Measurements from ENCODE around the gene DENND1A. TPM values are rescaled to one million over a fixed set of nuclear protein-coding genes. Genes with fewer than 3 reads are reported as not detected.

DENND1A gene
- total RNA-seq, 1 donor from 2014 or later = 13.9 TPM

DNA sequence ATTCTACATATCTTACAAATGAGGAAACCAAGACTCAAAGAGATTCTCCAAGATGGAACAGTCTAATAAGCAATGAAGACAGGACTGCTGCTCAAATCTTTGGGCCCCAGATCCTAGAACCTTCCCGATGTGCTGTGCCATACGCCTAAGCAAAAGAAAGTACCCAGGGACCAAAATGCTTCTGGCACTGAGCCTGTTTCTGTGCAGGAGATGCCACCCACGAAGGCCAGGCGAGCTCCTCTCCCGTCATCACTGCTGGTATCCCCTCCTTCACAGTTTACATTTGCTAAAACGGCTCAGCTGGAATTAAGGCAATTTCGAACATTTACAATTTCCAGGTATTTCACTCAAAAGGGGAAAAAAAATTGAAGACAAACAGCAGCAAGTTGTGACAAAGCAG lies 277.5 kb downstream of the DENND1A start:
- DNase-seq = no peak
- H3K4me1 Mint-ChIP-seq (ENCODE audit: low read depth, unreplicated experiment) = peaks cover 2% of the 10 kb centered on the region
- TF ChIP-seq, protein P1, sequence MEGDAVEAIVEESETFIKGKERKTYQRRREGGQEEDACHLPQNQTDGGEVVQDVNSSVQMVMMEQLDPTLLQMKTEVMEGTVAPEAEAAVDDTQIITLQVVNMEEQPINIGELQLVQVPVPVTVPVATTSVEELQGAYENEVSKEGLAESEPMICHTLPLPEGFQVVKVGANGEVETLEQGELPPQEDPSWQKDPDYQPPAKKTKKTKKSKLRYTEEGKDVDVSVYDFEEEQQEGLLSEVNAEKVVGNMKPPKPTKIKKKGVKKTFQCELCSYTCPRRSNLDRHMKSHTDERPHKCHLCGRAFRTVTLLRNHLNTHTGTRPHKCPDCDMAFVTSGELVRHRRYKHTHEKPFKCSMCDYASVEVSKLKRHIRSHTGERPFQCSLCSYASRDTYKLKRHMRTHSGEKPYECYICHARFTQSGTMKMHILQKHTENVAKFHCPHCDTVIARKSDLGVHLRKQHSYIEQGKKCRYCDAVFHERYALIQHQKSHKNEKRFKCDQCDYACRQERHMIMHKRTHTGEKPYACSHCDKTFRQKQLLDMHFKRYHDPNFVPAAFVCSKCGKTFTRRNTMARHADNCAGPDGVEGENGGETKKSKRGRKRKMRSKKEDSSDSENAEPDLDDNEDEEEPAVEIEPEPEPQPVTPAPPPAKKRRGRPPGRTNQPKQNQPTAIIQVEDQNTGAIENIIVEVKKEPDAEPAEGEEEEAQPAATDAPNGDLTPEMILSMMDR (IDR thresholded peaks at IDR 0.05; ENCODE audit: partially characterized antibody, unreplicated experiment) = no peak
- H3K9me3 Mint-ChIP-seq (ENCODE audit: unreplicated experiment) = peaks cover 2% of the 10 kb centered on the region
- H3K27ac Mint-ChIP-seq (ENCODE audit: unreplicated experiment) = no peak overlapping the region
- no peaks in the 10 kb centered on the region for H3K36me3 Mint-ChIP-seq (ENCODE audit: unreplicated experiment)
- no peak overlapping the region for H3K4me3 Mint-ChIP-seq (ENCODE audit: unreplicated experiment)
- peaks cover 2% of the 10 kb centered on the region for H3K27me3 Mint-ChIP-seq (ENCODE audit: unreplicated experiment)

DNA sequence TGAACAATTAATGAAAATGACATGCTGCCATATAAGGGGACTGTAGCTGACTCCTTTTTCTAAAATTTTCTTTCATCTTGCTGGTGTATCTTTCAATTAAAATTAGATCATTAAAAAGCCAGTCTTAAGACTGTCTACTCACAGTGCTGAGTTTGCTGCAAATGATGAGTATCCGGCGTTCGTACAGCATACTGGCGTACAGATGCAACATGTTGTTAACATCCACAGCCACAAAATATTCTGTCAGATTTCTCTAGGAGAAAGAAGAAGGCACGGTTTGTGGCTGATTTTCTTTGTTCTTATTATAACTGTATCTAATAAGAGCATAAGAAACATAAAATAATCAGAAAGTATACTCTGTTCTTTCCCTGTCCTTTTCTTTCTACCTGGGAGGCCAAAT lies 278.1 kb downstream of the DENND1A start:
- Mint-ChIP-seq H3K36me3 (ENCODE audit: unreplicated experiment) (no peaks in the 10 kb centered on the region), H3K9me3 (ENCODE audit: unreplicated experiment) (peaks cover 2% of the 10 kb centered on the region), H3K27me3 (ENCODE audit: unreplicated experiment) (peaks cover 2% of the 10 kb centered on the region), H3K27ac (ENCODE audit: unreplicated experiment) (no peak overlapping the region), H3K4me3 (ENCODE audit: unreplicated experiment) (no peak overlapping the region), H3K4me1 (ENCODE audit: low read depth, unreplicated experiment) (peaks cover 2% of the 10 kb centered on the region)
- no peak for DNase-seq
- TF ChIP-seq, protein P1 (IDR thresholded peaks at IDR 0.05; ENCODE audit: partially characterized antibody, unreplicated experiment) = no peak

DNA sequence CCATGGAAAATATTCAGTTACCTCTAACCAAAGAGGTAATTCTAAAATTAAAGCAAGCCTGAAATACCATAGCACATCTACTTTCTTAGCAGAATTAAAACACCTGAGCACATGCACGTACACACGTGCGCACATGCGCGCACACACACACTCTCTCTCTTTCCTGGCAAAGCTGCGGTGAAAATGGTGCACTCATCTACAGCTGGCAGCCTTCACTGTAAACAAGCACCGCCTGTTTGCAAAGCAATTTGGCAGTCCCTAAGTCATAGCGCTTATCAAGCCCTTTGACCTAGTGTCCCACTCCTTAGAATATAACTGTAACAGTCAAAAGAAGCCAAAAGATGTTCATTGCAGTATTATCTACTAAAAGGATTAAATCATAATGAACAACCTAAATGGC lies 278.7 kb downstream of the DENND1A start:
- no peak overlapping the region for H3K4me3 Mint-ChIP-seq (ENCODE audit: unreplicated experiment)
- peaks cover 2% of the 10 kb centered on the region for H3K27me3 Mint-ChIP-seq (ENCODE audit: unreplicated experiment)
- no peak for DNase-seq
- H3K27ac Mint-ChIP-seq (ENCODE audit: unreplicated experiment) = no peak overlapping the region
- H3K36me3 Mint-ChIP-seq (ENCODE audit: unreplicated experiment) = no peaks in the 10 kb centered on the region
- peaks cover 4% of the 10 kb centered on the region for H3K9me3 Mint-ChIP-seq (ENCODE audit: unreplicated experiment)
- TF ChIP-seq, protein P1 (IDR thresholded peaks at IDR 0.05; ENCODE audit: partially characterized antibody, unreplicated experiment) = no peak
- H3K4me1 Mint-ChIP-seq (ENCODE audit: low read depth, unreplicated experiment) = peaks cover 2% of the 10 kb centered on the region

DNA sequence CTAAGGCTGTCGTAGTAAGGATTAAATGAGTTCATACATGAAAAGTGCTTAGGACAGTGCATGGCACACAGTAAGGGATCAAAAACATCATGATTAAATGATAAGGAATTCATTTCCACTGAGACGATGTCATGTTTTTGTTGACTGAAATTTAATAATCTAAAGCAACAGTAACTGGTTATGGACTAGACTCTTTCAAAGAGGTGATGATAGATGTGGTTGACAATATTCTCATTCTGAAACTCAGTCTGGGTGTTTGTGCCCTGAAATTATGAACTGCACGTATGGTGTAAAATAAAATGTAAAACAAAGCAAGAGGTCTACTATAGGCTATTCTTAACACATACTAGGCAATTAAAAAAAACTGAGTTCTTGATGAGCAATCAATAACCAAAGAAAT lies 280.0 kb downstream of the DENND1A start:
- Mint-ChIP-seq H3K27ac (ENCODE audit: unreplicated experiment) (no peak overlapping the region), H3K4me1 (ENCODE audit: low read depth, unreplicated experiment) (no peaks in the 10 kb centered on the region), H3K36me3 (ENCODE audit: unreplicated experiment) (no peaks in the 10 kb centered on the region), H3K27me3 (ENCODE audit: unreplicated experiment) (peaks cover 2% of the 10 kb centered on the region), H3K9me3 (ENCODE audit: unreplicated experiment) (peaks cover 2% of the 10 kb centered on the region), H3K4me3 (ENCODE audit: unreplicated experiment) (no peak overlapping the region)
- DNase-seq = no peak
- TF ChIP-seq, protein P1 (IDR thresholded peaks at IDR 0.05; ENCODE audit: partially characterized antibody, unreplicated experiment) = no peak

DNA sequence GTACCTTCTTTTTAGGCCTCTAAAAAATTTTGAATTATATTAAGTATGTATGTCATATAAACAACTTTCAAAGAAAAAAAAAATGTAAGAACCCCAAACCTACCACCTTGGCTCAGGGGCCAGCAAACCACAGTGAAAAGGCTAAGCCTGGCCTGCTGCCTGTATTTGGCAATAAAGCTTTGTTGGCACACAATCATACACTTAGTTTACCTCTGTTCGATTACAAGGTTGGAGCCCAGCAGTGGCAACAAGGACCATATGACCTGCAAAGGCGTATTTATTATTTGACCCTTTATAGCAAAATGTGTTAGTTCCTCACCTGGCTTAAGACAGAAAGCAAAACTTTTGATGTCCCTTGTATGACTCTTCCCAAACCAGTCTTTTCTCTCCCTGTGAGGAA lies 282.8 kb downstream of the DENND1A start:
- H3K27ac Mint-ChIP-seq (ENCODE audit: unreplicated experiment) = no peak overlapping the region
- no peaks in the 10 kb centered on the region for H3K4me1 Mint-ChIP-seq (ENCODE audit: low read depth, unreplicated experiment)
- H3K36me3 Mint-ChIP-seq (ENCODE audit: unreplicated experiment) = peaks cover 4% of the 10 kb centered on the region
- no peak for DNase-seq
- TF ChIP-seq, protein P1 (IDR thresholded peaks at IDR 0.05; ENCODE audit: partially characterized antibody, unreplicated experiment) = no peak
- H3K27me3 Mint-ChIP-seq (ENCODE audit: unreplicated experiment) = peaks cover 2% of the 10 kb centered on the region
- peaks cover 2% of the 10 kb centered on the region for H3K9me3 Mint-ChIP-seq (ENCODE audit: unreplicated experiment)
- no peak overlapping the region for H3K4me3 Mint-ChIP-seq (ENCODE audit: unreplicated experiment)

Measured in glutamatergic neuron (in vitro differentiated cells).